AG04450 (cell line): ENCODE measurements around the gene NOL3. TPM values are rescaled to one million over a fixed set of nuclear protein-coding genes. Genes with fewer than 3 reads are reported as not detected.

ENCODE experiments used
- CTCF ChIA-PET: fragments of 300-600, 350-600 bp; formaldehyde crosslinking; extraction: SDS; loops from one replicate; lab custom pipeline; 2022; ENCODE audit warnings: antibody characterized with exemption, inconsistent platforms; lab: Charles Lee
- POLR2A ChIA-PET: fragments of 350-600 bp; formaldehyde crosslinking; extraction: SDS; loops from one replicate; lab custom pipeline; 2021; ENCODE audit warnings: antibody characterized with exemption, inconsistent platforms; lab: Yijun Ruan, JAX
- DNase-seq: peaks from one replicate; pipeline ENCODE4 v3.0.0-alpha.2; 2011; ENCODE audit warnings: low read depth, low spot score
- H3K27ac ChIP-seq: one replicate; pipeline ENCODE4 v1.5.1; 2012; ENCODE audit warnings: low read depth, low read length, control low read depth
- H3K27me3 ChIP-seq: one replicate; pipeline ENCODE4 v1.6.0; 2012; ENCODE audit warnings: low read length; ENCODE audit not compliant: control insufficient read depth, insufficient read depth
- H3K4me3 ChIP-seq: 2 replicates; pipeline ENCODE4 v1.5.1; 2011; ENCODE audit warnings: mild to moderate bottlenecking, low read depth, low read length, control low read depth
- H3K9me3 ChIP-seq: 2 replicates; pipeline ENCODE4 v1.5.1; 2012; ENCODE audit warnings: low read length; ENCODE audit not compliant: control insufficient read depth, insufficient read depth
- polyA plus RNA-seq: library from polyadenylated mRNA; depleted of rRNA; stranded (reverse); fragments of >200 nt; gene quantifications from 2 replicates; pipeline ENCODE4 v1.2.3, GENCODE V29; 2011
- TF ChIP-seq, protein P1 (sequence below): IDR thresholded peaks from 2 replicates; pipeline ENCODE4 v1.5.1; 2011; ENCODE audit warnings: low read depth, low read length, control low read depth, inconsistent platforms

Gene NOL3
- polyA plus RNA-seq, 1 experiment: 8.2 TPM

DNA sequence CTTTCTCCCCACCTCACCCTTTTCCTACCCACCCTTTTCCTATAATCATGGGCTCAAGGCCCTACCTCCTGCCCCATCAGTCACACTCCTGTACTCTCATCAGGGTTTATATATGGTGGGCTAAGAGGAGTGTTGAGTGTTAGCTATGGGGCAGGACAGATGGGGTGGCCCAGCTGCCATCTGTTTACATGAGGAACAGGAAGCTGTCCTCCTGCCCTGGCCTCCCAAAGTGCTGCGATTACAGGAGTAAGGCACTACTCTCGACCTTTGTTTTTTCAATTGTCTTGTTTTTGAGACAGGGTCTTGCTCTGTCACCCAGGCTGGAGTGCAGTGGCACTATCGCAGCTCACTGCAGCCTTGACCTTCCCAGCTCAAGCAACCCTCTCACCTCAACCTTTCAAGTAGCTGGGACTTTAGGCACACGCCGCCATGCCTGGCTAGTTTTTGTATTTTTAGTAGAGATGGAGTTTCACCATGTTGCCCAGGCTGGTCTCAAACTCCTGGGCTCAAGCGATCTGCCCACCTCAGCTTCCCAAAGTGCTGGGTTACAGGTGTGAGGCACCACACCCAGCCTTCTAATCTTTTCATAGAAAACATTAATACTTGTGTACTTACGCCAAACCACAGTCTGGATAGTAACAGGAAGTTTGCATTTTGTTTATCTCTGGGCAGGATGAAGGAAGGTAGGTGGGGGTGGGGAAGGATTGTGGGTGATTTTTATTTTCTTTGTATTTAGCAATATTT, 12.3 kb upstream of the NOL3 start:
- Histone ChIP-seq H3K27ac (no peak overlapping the region), H3K27me3 (peaks cover 22% of the 10 kb centered on the region), H3K4me3 (no peak overlapping the region), H3K9me3 (peaks cover 12% of the 10 kb centered on the region; the same call in 1 of the 2 replicates)
- POLR2A ChIA-PET: interaction anchor here (1.0 to 2.9 kb wide), 2 partner anchors 7 to 12 kb away, joined by 3 to 13 read pairs; partner anchors contain the start of genes B3GNT9 and NOL3
- no peak for DNase-seq
- TF ChIP-seq, protein P1, sequence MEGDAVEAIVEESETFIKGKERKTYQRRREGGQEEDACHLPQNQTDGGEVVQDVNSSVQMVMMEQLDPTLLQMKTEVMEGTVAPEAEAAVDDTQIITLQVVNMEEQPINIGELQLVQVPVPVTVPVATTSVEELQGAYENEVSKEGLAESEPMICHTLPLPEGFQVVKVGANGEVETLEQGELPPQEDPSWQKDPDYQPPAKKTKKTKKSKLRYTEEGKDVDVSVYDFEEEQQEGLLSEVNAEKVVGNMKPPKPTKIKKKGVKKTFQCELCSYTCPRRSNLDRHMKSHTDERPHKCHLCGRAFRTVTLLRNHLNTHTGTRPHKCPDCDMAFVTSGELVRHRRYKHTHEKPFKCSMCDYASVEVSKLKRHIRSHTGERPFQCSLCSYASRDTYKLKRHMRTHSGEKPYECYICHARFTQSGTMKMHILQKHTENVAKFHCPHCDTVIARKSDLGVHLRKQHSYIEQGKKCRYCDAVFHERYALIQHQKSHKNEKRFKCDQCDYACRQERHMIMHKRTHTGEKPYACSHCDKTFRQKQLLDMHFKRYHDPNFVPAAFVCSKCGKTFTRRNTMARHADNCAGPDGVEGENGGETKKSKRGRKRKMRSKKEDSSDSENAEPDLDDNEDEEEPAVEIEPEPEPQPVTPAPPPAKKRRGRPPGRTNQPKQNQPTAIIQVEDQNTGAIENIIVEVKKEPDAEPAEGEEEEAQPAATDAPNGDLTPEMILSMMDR: no peak
- CTCF ChIA-PET: interaction anchor here (0.8 to 3.1 kb wide), 5 partner anchors 27 to 205 kb away, joined by 3 to 11 read pairs (median 4); partner anchors contain the start of gene CES3

DNA sequence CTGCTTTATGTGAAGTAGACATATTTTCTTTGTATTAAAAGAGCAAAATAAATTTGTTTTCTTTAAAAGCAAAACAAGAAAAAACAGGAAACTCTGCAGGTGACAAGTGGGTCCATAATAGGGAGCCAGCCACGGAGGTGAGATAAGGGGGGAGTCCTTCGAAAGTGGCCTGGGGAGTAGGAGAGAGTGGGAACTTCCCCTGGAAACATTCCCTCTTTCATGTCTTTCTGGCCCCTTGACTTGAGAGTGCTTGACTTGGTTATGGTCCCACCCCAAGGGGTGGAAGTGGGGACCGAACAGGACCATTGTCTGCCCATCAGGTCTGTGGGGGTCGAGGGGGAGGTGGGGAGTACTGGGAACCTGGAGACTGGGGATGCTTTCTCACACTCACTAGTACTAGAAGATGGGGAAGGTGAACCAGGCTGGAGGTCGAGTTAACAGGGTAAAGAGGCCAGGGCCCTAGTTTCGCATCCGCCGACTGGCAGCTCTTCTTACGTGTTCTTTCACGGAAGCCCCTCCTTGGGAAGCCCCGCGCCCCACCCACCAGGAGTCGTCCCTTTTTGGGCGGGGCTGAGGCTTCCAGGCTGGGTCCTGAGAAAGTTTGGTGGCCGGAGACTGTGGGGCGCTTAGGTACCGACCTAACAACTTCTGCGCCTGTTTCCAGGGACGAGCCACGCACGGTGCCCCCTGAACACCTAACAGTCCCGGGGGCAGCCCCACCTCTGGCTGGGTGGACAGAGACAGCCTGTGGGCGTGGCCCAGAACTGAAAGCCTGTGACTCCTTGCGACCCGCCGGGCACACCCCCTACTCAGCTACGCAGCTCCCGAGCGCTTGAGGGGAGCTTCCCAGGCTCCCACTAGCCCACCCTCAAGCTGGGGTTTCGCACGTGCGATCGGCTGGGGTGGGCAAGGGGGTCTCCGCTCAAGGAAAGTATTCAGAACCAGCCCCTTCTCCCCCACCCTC, 11.4 kb upstream of the NOL3 start:
- DNase-seq: no peak
- Histone ChIP-seq H3K27ac (no peak overlapping the region), H3K4me3 (peak overlapping the region; percentile 92), H3K27me3 (peaks cover 28% of the 10 kb centered on the region), H3K9me3 (peaks cover 12% of the 10 kb centered on the region; the same call in 1 of the 2 replicates)
- TF ChIP-seq, protein P1: no peak
- CTCF ChIA-PET: interaction anchor here (0.6 to 3.1 kb wide), 4 partner anchors 8 to 330 kb away, joined by 3 to 11 read pairs (median 8); partner anchors contain the start of gene B3GNT9
- POLR2A ChIA-PET: interaction anchor here (1.8 to 2.9 kb wide), 2 partner anchors 8 to 11 kb away, joined by 9 to 13 read pairs; partner anchors contain the start of genes B3GNT9 and NOL3

DNA sequence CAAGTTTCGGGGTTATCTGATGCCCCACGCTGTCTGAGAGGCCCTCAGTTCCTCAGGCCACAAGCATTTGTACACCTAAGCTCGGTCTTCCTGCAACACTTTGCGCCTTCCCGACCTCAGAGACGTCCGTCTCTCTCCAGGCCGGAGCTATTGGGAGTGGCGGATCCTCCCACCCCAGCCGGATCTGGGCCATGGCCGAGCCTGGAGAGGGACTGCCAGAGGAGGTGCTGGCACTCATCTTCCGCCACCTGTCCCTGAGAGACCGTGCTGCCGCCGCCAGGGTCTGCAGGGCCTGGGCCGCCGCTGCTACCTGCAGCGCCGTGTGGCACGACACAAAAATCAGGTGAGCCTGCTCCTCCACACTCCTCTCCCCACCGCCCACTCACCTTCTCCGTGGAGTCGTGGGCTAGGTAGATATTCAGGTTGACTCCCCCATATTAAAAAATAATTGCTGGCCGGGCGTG, 8.7 kb upstream of the NOL3 start:
- TF ChIP-seq, protein P1: no peak
- Histone ChIP-seq H3K27me3 (peaks cover 39% of the 10 kb centered on the region), H3K27ac (no peak overlapping the region), H3K4me3 (peak overlapping the region; percentile 92), H3K9me3 (peaks cover 7% of the 10 kb centered on the region; the same call in 1 of the 2 replicates)
- CTCF ChIA-PET: interaction anchor here (1.1 to 3.1 kb wide), 2 partner anchors 9 to 207 kb away, joined by 3 to 11 read pairs; partner anchors contain the start of gene NOL3
- POLR2A ChIA-PET: no interaction called here
- DNase-seq: no peak

DNA sequence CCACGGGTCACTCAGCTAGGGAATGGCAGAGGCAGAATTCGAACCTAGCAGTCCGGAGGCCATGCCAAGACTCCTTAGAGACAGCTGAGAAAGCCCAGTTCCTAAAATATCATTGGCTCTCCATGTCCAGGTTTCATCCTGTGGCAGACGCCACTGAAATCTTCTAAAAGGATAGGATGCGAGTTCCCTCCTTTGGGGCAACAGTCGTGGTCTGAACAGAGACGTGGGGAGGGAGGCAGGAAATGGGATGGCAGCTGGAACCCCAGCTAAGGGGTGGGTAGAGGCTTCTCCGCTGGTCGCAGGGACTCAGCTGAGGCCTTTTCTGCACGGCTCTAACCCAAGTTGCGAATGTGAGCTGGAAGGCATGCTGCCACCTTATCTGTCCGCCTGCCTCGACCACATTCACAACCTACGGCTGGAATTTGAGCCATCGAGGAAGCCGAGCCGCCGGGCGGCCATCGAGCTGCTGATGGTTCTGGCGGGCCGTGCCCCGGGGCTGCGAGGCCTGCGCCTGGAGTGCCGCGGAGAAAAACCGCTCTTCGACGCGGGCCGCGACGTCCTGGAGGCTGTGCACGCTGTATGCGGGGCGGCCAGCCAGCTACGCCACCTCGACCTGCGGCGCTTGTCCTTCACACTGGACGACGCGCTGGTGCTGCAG, 7.7 kb upstream of the NOL3 start:
- Histone ChIP-seq H3K9me3 (peaks cover 7% of the 10 kb centered on the region; the same call in 1 of the 2 replicates), H3K4me3 (no peak overlapping the region), H3K27me3 (peaks cover 46% of the 10 kb centered on the region), H3K27ac (no peak overlapping the region)
- DNase-seq: no peak
- TF ChIP-seq, protein P1: 0 out of 2 replicates have a peak, but pooled peaks have one; percentile 4
- ChIA-PET CTCF (interaction anchor here (0.6 to 1.1 kb wide), 3 partner anchors 7 to 205 kb away, joined by 3 to 5 read pairs (median 4); partner anchors contain the start of gene NOL3), POLR2A (interaction anchor here (0.7 to 1.5 kb wide), 4 partner anchors 11 to 203 kb away, joined by 3 to 6 read pairs (median 4); no protein-coding TSS in a partner anchor)
